HepG2 (cell line): ENCODE measurements around the gene CAGE1. TPM values are rescaled to one million over a fixed set of nuclear protein-coding genes. Genes with fewer than 3 reads are reported as not detected.

ENCODE experiments used
- AHDC1 ChIP-seq: sonication (generic); formaldehyde crosslinking; IDR thresholded peaks from 2 replicates; pipeline ENCODE4 v1.5.1; 2020; ENCODE audit warnings: mild to moderate bottlenecking, missing genetic modification reagents, borderline replicate concordance
- BHLHE40 ChIP-seq: IDR thresholded peaks from 2 replicates; pipeline ENCODE4 v1.6.1; 2011; ENCODE audit warnings: low read length, improper control_type of control experiment
- KAT7 ChIP-seq: IDR thresholded peaks from 2 replicates; pipeline ENCODE4 v1.6.1; 2018; ENCODE audit warnings: borderline replicate concordance, missing compliant biosample characterization
- KLF16 ChIP-seq, 2 experiments: sonication (generic) in 1 of 2; formaldehyde crosslinking in 1 of 2; IDR thresholded peaks; 2 replicates each; pipeline versions ENCODE4 v1.6.1 to v1.8.0; 2016 to 2023; ENCODE audit warnings: missing genetic modification reagents in 2 of 2, missing compliant biosample characterization in 1 of 2
- NFE2L2 ChIP-seq: fragments of 150-350 bp; IDR thresholded peaks from 2 replicates; pipeline ENCODE4 v1.6.1; 2014; ENCODE audit warnings: low read length
- NR2F1 ChIP-seq, 2 experiments: fragments of 450-650 bp in 1 of 2; formaldehyde crosslinking in 1 of 2; IDR thresholded peaks; 2 replicates each; pipeline versions ENCODE4 v1.5.0 to v1.6.1; 2016 to 2020; ENCODE audit warnings: mild to moderate bottlenecking in 1 of 2, missing compliant biosample characterization in 1 of 2, missing genetic modification reagents in 1 of 2, moderate library complexity in 1 of 2
- REXO4 ChIP-seq: sonication (generic); formaldehyde crosslinking; IDR thresholded peaks from 2 replicates; pipeline ENCODE4 v1.8.0; 2022; ENCODE audit warnings: missing genetic modification reagents, mild to moderate bottlenecking, borderline replicate concordance
- RFX5 ChIP-seq: IDR thresholded peaks from 2 replicates; pipeline ENCODE4 v1.6.1; 2011; ENCODE audit warnings: low read depth, low read length, improper control_type of control experiment
- ZBTB42 ChIP-seq: sonication (generic); formaldehyde crosslinking; IDR thresholded peaks from 2 replicates; pipeline ENCODE4 v1.5.0; 2020; ENCODE audit warnings: mild to moderate bottlenecking, missing genetic modification reagents
- ZNF235 ChIP-seq: sonication (generic); formaldehyde crosslinking; IDR thresholded peaks from 2 replicates; pipeline ENCODE4 v1.8.1; 2023; ENCODE audit warnings: mild to moderate bottlenecking, missing genetic modification reagents, borderline replicate concordance
- ZNF615 ChIP-seq: sonication (generic); formaldehyde crosslinking; IDR thresholded peaks from 2 replicates; pipeline ENCODE4 v1.5.0; 2020; ENCODE audit warnings: mild to moderate bottlenecking, missing genetic modification reagents, borderline replicate concordance
- ZNF619 ChIP-seq: sonication (generic); formaldehyde crosslinking; IDR thresholded peaks from 2 replicates; pipeline ENCODE4 v1.4.0; 2020; ENCODE audit warnings: mild to moderate bottlenecking, missing genetic modification reagents
- polyA plus RNA-seq, 8 experiments: library from polyadenylated mRNA; depleted of rRNA in 3 of 8; stranded (reverse) in 7 of 8; unstranded in 1 of 8; fragments of >200 nt; fragmentation: Illumina TruSeq in 4 of 8; extraction: Trizol in 4 of 8; gene quantifications; 2 replicates each; pipeline versions ENCODE4 v1.2.1 to v1.2.3, GENCODE V29; 2011 to 2016; ENCODE audit warnings: low read depth in 4 of 8, missing spikeins in 1 of 8, mixed read lengths in 1 of 8; ENCODE audit not compliant: insufficient read depth in 1 of 8
- total RNA-seq, 5 experiments: library from RNA; depleted of rRNA; stranded (reverse); fragments of >200 nt; fragmentation: Illumina TruSeq; extraction: Trizol; gene quantifications; 2 replicates each; pipeline ENCODE4 v1.2.3, GENCODE V29; 2016; ENCODE audit warnings: low read depth in 1 of 5
- TF ChIP-seq, protein P1 (sequence below): sonication (generic); formaldehyde crosslinking; IDR thresholded peaks from 2 replicates; pipeline ENCODE4 v1.4.0; 2020; ENCODE audit warnings: missing genetic modification reagents, borderline replicate concordance
- TF ChIP-seq, protein P2 (sequence below): sonication (generic); formaldehyde crosslinking; IDR thresholded peaks from 2 replicates; pipeline ENCODE4 v1.9.0; 2021; ENCODE audit warnings: missing genetic modification reagents, borderline replicate concordance

CAGE1 gene
- total and polyA plus RNA-seq, 2 of the 13 experiments (the other 11 are each of a cell fraction or from before 2014, with no cell fraction given), result 0.03 to 0.15 TPM

DNA sequence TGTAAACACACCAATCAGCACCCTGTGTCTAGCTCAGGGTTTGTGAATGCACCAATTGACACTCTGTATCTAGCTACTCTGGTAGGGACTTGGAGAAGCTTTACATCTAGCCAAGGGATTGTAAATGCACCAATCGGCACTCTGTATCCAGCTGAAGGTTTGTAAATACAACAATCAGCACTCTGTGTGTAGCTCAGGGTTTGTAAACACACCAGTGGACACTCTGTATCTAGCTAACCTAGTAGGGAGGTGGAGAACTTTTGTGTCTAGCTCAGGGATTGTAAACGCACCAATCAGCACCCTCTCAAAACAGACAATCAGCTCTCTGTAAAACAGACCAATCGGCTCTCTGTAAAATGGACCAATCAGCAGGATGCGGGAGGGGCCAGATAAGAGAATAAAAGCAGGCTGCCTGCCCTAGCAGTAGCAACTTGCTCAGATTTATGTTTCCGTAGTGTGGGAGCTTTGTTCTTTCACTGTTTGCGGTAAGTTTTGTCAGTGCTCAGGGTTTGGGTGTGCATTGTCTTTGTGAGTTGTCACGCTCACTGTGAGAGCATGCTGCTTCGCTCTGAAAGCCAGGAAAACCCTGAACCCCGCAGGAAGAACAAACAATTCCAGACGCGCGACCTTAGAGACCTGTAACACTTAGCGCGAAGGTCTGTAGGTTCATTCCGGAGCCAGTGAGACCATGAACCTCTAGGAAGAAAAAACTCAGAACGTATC is 37.1 kb upstream of the CAGE1 start (continued):
- TF ChIP-seq, protein P1, sequence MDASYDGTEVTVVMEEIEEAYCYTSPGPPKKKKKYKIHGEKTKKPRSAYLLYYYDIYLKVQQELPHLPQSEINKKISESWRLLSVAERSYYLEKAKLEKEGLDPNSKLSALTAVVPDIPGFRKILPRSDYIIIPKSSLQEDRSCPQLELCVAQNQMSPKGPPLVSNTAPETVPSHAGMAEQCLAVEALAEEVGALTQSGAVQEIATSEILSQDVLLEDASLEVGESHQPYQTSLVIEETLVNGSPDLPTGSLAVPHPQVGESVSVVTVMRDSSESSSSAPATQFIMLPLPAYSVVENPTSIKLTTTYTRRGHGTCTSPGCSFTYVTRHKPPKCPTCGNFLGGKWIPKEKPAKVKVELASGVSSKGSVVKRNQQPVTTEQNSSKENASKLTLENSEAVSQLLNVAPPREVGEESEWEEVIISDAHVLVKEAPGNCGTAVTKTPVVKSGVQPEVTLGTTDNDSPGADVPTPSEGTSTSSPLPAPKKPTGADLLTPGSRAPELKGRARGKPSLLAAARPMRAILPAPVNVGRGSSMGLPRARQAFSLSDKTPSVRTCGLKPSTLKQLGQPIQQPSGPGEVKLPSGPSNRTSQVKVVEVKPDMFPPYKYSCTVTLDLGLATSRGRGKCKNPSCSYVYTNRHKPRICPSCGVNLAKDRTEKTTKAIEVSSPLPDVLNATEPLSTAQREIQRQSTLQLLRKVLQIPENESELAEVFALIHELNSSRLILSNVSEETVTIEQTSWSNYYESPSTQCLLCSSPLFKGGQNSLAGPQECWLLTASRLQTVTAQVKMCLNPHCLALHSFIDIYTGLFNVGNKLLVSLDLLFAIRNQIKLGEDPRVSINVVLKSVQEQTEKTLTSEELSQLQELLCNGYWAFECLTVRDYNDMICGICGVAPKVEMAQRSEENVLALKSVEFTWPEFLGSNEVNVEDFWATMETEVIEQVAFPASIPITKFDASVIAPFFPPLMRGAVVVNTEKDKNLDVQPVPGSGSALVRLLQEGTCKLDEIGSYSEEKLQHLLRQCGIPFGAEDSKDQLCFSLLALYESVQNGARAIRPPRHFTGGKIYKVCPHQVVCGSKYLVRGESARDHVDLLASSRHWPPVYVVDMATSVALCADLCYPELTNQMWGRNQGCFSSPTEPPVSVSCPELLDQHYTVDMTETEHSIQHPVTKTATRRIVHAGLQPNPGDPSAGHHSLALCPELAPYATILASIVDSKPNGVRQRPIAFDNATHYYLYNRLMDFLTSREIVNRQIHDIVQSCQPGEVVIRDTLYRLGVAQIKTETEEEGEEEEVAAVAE (CRISPR knock-in tag), result 0 out of 2 replicates have a peak, but pooled peaks have one; percentile 20
- TF ChIP-seq KLF16 (CRISPR knock-in tag; IDR thresholded peaks at IDR 0.05) (peak in 1 of 2 experiments; percentile 48; a peak in 1 of 4 replicates), NFE2L2 (no peak), KAT7 (CRISPR knock-in tag) (no peak), ZNF615 (CRISPR knock-in tag) (no peak), ZNF619 (no peak), AHDC1 (CRISPR knock-in tag) (peak; percentile 67; the same call in 1 of the 2 replicates), ZBTB42 (CRISPR knock-in tag) (no peak), NR2F1 (CRISPR knock-in tag; IDR thresholded peaks at IDR 0.05) (peak in 1 of 2 experiments; percentile 85; a peak in 3 of 4 replicates), BHLHE40 (peak; percentile 57; the same call in 1 of the 2 replicates), RFX5 (0 out of 2 replicates have a peak, but pooled peaks have one; percentile 24), ZNF235 (CRISPR knock-in tag) (no peak), REXO4 (CRISPR knock-in tag) (no peak)
- TF ChIP-seq, protein P2, sequence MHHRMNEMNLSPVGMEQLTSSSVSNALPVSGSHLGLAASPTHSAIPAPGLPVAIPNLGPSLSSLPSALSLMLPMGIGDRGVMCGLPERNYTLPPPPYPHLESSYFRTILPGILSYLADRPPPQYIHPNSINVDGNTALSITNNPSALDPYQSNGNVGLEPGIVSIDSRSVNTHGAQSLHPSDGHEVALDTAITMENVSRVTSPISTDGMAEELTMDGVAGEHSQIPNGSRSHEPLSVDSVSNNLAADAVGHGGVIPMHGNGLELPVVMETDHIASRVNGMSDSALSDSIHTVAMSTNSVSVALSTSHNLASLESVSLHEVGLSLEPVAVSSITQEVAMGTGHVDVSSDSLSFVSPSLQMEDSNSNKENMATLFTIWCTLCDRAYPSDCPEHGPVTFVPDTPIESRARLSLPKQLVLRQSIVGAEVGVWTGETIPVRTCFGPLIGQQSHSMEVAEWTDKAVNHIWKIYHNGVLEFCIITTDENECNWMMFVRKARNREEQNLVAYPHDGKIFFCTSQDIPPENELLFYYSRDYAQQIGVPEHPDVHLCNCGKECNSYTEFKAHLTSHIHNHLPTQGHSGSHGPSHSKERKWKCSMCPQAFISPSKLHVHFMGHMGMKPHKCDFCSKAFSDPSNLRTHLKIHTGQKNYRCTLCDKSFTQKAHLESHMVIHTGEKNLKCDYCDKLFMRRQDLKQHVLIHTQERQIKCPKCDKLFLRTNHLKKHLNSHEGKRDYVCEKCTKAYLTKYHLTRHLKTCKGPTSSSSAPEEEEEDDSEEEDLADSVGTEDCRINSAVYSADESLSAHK, result no peak
